GM12878 (cell line): ENCODE results near the gene ADAM15. TPM values are rescaled to one million over a fixed set of nuclear protein-coding genes. Genes with fewer than 3 reads are reported as not detected.

Source experiments
- ATAC-seq: fragments of 200-7000 bp; cut with Tn5 transposase; 3 replicates; pipeline ENCODE4 v1.9.1; 2020; ENCODE audit warnings: mild to moderate bottlenecking, moderate library complexity
- BruUV-seq: library from RNA; stranded (reverse); fragments of 400-500 nt; replicated peaks from 2 replicates; lab custom pipeline; 2021; lab: Mats Ljungman, UMichigan
- CTCF ChIA-PET: fragments of 300-600 bp; sonication (Branson Sonifier 250); formaldehyde crosslinking; extraction: SDS; loops from one replicate; lab custom pipeline; 2021; ENCODE audit warnings: inconsistent platforms; lab: Yijun Ruan, JAX
- POLR2A ChIA-PET: fragments of 350-600 bp; formaldehyde crosslinking; extraction: SDS; loops from one replicate; lab custom pipeline; 2021; ENCODE audit warnings: inconsistent platforms; lab: Charles Lee
- RAD21 ChIA-PET: fragments of 300-600 bp; sonication (Branson Sonifier 250); formaldehyde crosslinking; loops from one replicate; lab custom pipeline; 2023; ENCODE audit warnings: antibody characterized with exemption; ENCODE audit not compliant: unreplicated experiment; lab: Charles Lee
- SMC1A ChIA-PET: fragments of 300-600 bp; sonication (Branson Sonifier 250); formaldehyde crosslinking; loops from one replicate; lab custom pipeline; 2023; ENCODE audit not compliant: unreplicated experiment, uncharacterized antibody; lab: Charles Lee
- DNase-seq: peaks from one replicate; pipeline ENCODE4 v3.0.0-alpha.2; 2011; ENCODE audit warnings: low read depth, low spot score
- FAIRE-seq: peaks from 3 replicates; lab custom pipeline; 2011; peaks lifted over from hg19 to GRCh38; lab: Jason Lieb, UNC
- H2AFZ ChIP-seq: 2 replicates; pipeline ENCODE4 v1.6.0; 2011; ENCODE audit warnings: low read depth, low read length, control low read depth; ENCODE audit not compliant: control insufficient read depth
- H3K27ac ChIP-seq: 2 replicates; pipeline ENCODE4 v1.5.1; 2011; ENCODE audit warnings: control low read depth; ENCODE audit not compliant: control insufficient read depth, insufficient read depth
- H3K27me3 ChIP-seq, 2 experiments: replicated peaks in 1 of 2; 2 replicates each; pipeline versions ENCODE4 v1.6.0 to v1.6.1; 2011; ENCODE audit warnings: low read length in 1 of 2; ENCODE audit not compliant: control insufficient read depth in 2 of 2, insufficient read depth in 2 of 2
- H3K36me3 ChIP-seq, 2 experiments: 2 replicates each; pipeline ENCODE4 v1.5.1; 2011; ENCODE audit warnings: low read length in 1 of 2; ENCODE audit not compliant: control insufficient read depth in 2 of 2, insufficient read depth in 2 of 2
- H3K4me1 ChIP-seq: 2 replicates; pipeline ENCODE4 v1.6.1; 2011; ENCODE audit warnings: mild to moderate bottlenecking, low read length, moderate library complexity, mixed read lengths; ENCODE audit not compliant: control insufficient read depth, insufficient read depth
- H3K4me2 ChIP-seq: 2 replicates; pipeline ENCODE4 v1.6.0; 2011; ENCODE audit warnings: control low read depth; ENCODE audit not compliant: control insufficient read depth, insufficient read depth
- H3K4me3 ChIP-seq: fragments of 200-600 bp; sonication (generic); 2 replicates; pipeline ENCODE4 v1.5.1; 2016
- H3K79me2 ChIP-seq: 2 replicates; pipeline ENCODE4 v1.6.0; 2011; ENCODE audit warnings: low read length; ENCODE audit not compliant: control insufficient read depth, insufficient read depth
- H3K9ac ChIP-seq: 2 replicates; pipeline ENCODE4 v1.8.0; 2011; ENCODE audit warnings: low read length, control low read depth, mixed read lengths; ENCODE audit not compliant: control insufficient read depth, insufficient read depth
- H3K9me3 ChIP-seq: replicated peaks from 3 replicates; pipeline ENCODE4 v1.5.1; 2011; ENCODE audit warnings: mild to moderate bottlenecking, low read length; ENCODE audit not compliant: control insufficient read depth, insufficient read depth
- H4K20me1 ChIP-seq: 2 replicates; pipeline ENCODE4 v1.6.0; 2011; ENCODE audit not compliant: control insufficient read depth, insufficient read depth
- ASH2L ChIP-seq: fragments of 300-600, 200-600 bp; sonication (generic); IDR thresholded peaks from 2 replicates; pipeline ENCODE4 v1.6.1; 2017; ENCODE audit warnings: low read depth, mild to moderate bottlenecking, borderline replicate concordance
- BRCA1 ChIP-seq: IDR thresholded peaks from 2 replicates; pipeline ENCODE4 v1.6.1; 2011; ENCODE audit warnings: low read depth, low read length, improper control_type of control experiment
- CBFB ChIP-seq: IDR thresholded peaks from 2 replicates; pipeline ENCODE4 v1.6.1; 2016; ENCODE audit warnings: antibody characterized with exemption, low read depth
- CEBPB ChIP-seq, 2 experiments: fragments of 150-350 bp in 1 of 2; IDR thresholded peaks; 2 replicates each; pipeline ENCODE4 v1.6.1; 2012 to 2014; ENCODE audit warnings: low read depth in 2 of 2, low read length in 2 of 2, borderline replicate concordance in 1 of 2, inconsistent platforms in 1 of 2
- E2F4 ChIP-seq: IDR thresholded peaks from 2 replicates; pipeline ENCODE4 v1.6.1; 2012; ENCODE audit warnings: low read depth, low read length, improper control_type of control experiment
- GABPA ChIP-seq: IDR thresholded peaks from 2 replicates; pipeline ENCODE4 v1.6.1; 2014; ENCODE audit warnings: antibody characterized with exemption, low read depth, mild to moderate bottlenecking, inconsistent platforms
- MXI1 ChIP-seq: fragments of 150-350 bp; IDR thresholded peaks from 2 replicates; pipeline ENCODE4 v1.6.1; 2011; ENCODE audit warnings: low read depth, mild to moderate bottlenecking, inconsistent platforms, low read length, improper control_type of control experiment
- NR2C1 ChIP-seq: fragments of 450-650 bp; IDR thresholded peaks from 2 replicates; pipeline ENCODE4 v1.6.1; 2017; ENCODE audit warnings: antibody characterized with exemption, mild to moderate bottlenecking, moderate library complexity
- NRF1 ChIP-seq: conservative IDR thresholded peaks from 2 replicates; pipeline ENCODE4 v1.6.1; 2011; ENCODE audit warnings: mild to moderate bottlenecking, low read depth, low read length, improper control_type of control experiment
- RB1 ChIP-seq: fragments of 450-650 bp; formaldehyde crosslinking; IDR thresholded peaks from 2 replicates; pipeline ENCODE4 v1.6.1; 2017; ENCODE audit warnings: mild to moderate bottlenecking, borderline replicate concordance
- RUNX3 ChIP-seq: IDR thresholded peaks from 2 replicates; pipeline ENCODE4 v1.6.1; 2012; ENCODE audit warnings: low read length, inconsistent platforms
- SREBF2 ChIP-seq: IDR thresholded peaks from 2 replicates; pipeline ENCODE4 v1.6.1; 2012; ENCODE audit warnings: mild to moderate bottlenecking, low read length
- WGBS: methylation state at CpG from one replicate; pipeline ENCODE4 v1.1.6; 2016; ENCODE audit warnings: low lambda C conversion rate; ENCODE audit not compliant: insufficient replicate concordance, insufficient coverage; ENCODE audit errors: missing lambda C conversion rate; 5-methylcytosine and 5-hydroxymethylcytosine counted together
- in situ Hi-C: fragments of 300-500 bp; cut with MboI; formaldehyde crosslinking; loops from 9 replicates; pipeline ENCODE4 v1.14.3; 2018; ENCODE audit warnings: mixed read lengths
- intact Hi-C: fragments of 100-400 bp; cut with micrococcal nuclease; formaldehyde crosslinking; loops from one replicate; pipeline ENCODE4 v1.14.2; 2022; ENCODE audit not compliant: unreplicated experiment
- polyA plus RNA-seq, 11 experiments: library from polyadenylated mRNA; depleted of rRNA in 4 of 11; unstranded in 6 of 11; stranded (reverse) in 5 of 11; fragments of >200 nt; fragmentation: Nextera tagmentation in 4 of 11; fragmentation: Illumina TruSeq in 1 of 11; extraction: Ambion mirVana in 4 of 11; extraction: Trizol in 1 of 11; gene quantifications; 1 replicate in 1 of 11; 2 replicates in 10 of 11; pipeline versions ENCODE4 v1.2.1 to v1.2.3, GENCODE V29; 2011 to 2016; ENCODE audit warnings: inconsistent platforms in 2 of 11, missing spikeins in 2 of 11, low read depth in 1 of 11
- total RNA-seq, 4 experiments: library from RNA; depleted of rRNA in 3 of 4; stranded (reverse); fragments of >200 nt in 3 of 4; fragmentation: Illumina TruSeq in 1 of 4; extraction: Trizol in 1 of 4; gene quantifications; 2 replicates each; pipeline versions ENCODE4 v1.2.1 to v1.2.3, GENCODE V29; 2013 to 2021
- TF ChIP-seq, protein P1 (sequence below): fragments of 150-350 bp; IDR thresholded peaks from 2 replicates; pipeline ENCODE4 v1.6.1; 2016; ENCODE audit warnings: low read depth, low read length

The ADAM15 gene
- total and polyA plus RNA-seq, 10 of the 15 experiments (the other 5 are each of a cell fraction or from before 2014, with no cell fraction given), result 0.29 to 38.8 (median 14.7) TPM

DNA sequence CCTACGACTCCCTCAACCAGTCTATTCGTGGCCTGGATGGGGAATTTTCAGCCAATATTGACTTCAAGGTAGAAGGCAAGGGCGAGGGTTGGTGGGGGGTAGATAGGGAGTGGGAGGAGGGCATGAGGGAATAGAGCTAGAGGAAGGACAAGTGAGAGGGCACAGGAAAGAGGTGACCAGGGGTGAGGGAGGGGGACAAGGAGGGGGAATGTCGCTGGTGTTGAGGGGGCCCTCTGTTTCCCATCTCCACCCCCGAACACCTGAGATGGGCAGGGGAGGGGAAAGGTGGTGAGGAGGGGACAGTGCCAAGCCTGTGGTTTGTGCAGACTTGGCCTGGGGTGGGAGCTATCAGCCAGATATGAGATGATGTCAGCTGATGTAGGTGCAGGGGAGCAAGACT lies 8.3 kb upstream of the ADAM15 start:
- no TSS peak for BruUV-seq
- ChIA-PET SMC1A (interaction anchor here (1.7 kb wide), 1 partner anchor 42 kb away, joined by 5 read pairs; no protein-coding TSS in a partner anchor), POLR2A (no interaction called here), RAD21 (interaction anchor here (0.5 to 3.6 kb wide), 3 partner anchors 10 to 69 kb away, joined by 4 to 14 read pairs (median 5); no protein-coding TSS in a partner anchor), CTCF (interaction anchor here (1.4 to 3.9 kb wide), 6 partner anchors 8 to 43 kb away, joined by 3 to 30 read pairs (median 8); partner anchors contain the start of gene ADAM15)
- intact Hi-C loops, result no loop called here
- H3K36me3 ChIP-seq, result no peaks in the 10 kb centered on the region
- no peaks in the 10 kb centered on the region for H3K9me3 ChIP-seq
- no peak for FAIRE-seq
- in situ Hi-C loops, result no loop called here
- no peak overlapping the region for H3K27ac ChIP-seq
- no peak overlapping the region for H3K9ac ChIP-seq
- WGBS, result 42% methylated on average over 4 of the region's 5 CpGs
- ATAC-seq, result no peak
- peaks cover 5% of the 10 kb centered on the region in 2 experiments; a peak in 3 of 4 replicates for H3K27me3 ChIP-seq
- H2AFZ ChIP-seq, result no peak overlapping the region
- no peaks in the 10 kb centered on the region for H3K4me1 ChIP-seq
- no peaks in the 10 kb centered on the region for H3K79me2 ChIP-seq
- H3K4me3 ChIP-seq, result no peak overlapping the region
- no peak for DNase-seq
- TF ChIP-seq BRCA1, result no peak
- TF ChIP-seq GABPA, result no peak
- no peaks in the 10 kb centered on the region for H4K20me1 ChIP-seq
- H3K4me2 ChIP-seq, result no peak overlapping the region

DNA sequence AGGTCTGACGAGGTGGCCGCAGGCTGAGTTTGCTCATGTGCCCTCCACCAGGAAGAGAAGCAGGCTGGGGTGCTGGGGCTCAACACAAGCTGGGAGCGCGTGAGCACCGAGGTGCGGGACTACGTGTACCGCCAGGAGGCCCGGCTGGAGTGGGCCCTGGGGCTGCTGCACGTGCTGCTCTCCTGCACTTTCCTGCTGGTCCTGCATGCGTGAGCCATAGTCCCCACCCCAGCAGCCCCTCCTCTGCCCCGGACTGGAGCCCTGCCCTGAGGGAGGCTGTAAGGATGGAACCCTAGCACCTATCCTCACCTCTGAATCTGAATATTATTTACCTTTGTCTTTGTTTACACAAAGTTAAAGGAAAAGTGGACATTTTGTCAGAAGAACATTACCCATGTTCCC lies 7.8 kb upstream of the ADAM15 start:
- Histone ChIP-seq H3K9me3 (no peaks in the 10 kb centered on the region), H3K79me2 (no peaks in the 10 kb centered on the region), H3K36me3 (no peaks in the 10 kb centered on the region), H3K4me3 (no peak overlapping the region), H2AFZ (no peak overlapping the region), H3K4me1 (no peaks in the 10 kb centered on the region), H4K20me1 (no peaks in the 10 kb centered on the region), H3K4me2 (no peak overlapping the region), H3K27me3 (peaks cover 2 to 5% of the 10 kb centered on the region in 2 experiments; a peak in 3 of 4 replicates), H3K27ac (no peak overlapping the region), H3K9ac (no peak overlapping the region)
- CTCF ChIA-PET, result interaction anchor here (0.8 to 6.1 kb wide), 16 partner anchors 8 to 374 kb away, joined by 3 to 121 read pairs (median 4); partner anchors contain the start of gene ADAM15
- no TSS peak for BruUV-seq
- WGBS, result 54% methylated on average over 12 of the region's 12 CpGs
- FAIRE-seq, result no peak
- SMC1A ChIA-PET, result interaction anchor here (1.7 to 3.0 kb wide), 3 partner anchors 16 to 42 kb away, joined by 5 to 17 read pairs (median 13); no protein-coding TSS in a partner anchor
- ATAC-seq, result no peak
- in situ Hi-C loops (no loop called here), intact Hi-C loops (no loop called here)
- RAD21 ChIA-PET, result interaction anchor here (0.5 to 3.6 kb wide), 7 partner anchors 9 to 70 kb away, joined by 3 to 16 read pairs (median 5); no protein-coding TSS in a partner anchor
- POLR2A ChIA-PET, result interaction anchor here (0.5 to 1.8 kb wide), 5 partner anchors 8 to 42 kb away, joined by 3 to 4 read pairs (median 3); no protein-coding TSS in a partner anchor
- DNase-seq, result no peak
- no peak for TF ChIP-seq NRF1
- TF ChIP-seq CEBPB (IDR thresholded peaks at IDR 0.05; ENCODE audit: borderline replicate concordance in 1 of 2, low read depth in 2 of 2, low read length in 2 of 2), result no peak
- TF ChIP-seq, protein P1, sequence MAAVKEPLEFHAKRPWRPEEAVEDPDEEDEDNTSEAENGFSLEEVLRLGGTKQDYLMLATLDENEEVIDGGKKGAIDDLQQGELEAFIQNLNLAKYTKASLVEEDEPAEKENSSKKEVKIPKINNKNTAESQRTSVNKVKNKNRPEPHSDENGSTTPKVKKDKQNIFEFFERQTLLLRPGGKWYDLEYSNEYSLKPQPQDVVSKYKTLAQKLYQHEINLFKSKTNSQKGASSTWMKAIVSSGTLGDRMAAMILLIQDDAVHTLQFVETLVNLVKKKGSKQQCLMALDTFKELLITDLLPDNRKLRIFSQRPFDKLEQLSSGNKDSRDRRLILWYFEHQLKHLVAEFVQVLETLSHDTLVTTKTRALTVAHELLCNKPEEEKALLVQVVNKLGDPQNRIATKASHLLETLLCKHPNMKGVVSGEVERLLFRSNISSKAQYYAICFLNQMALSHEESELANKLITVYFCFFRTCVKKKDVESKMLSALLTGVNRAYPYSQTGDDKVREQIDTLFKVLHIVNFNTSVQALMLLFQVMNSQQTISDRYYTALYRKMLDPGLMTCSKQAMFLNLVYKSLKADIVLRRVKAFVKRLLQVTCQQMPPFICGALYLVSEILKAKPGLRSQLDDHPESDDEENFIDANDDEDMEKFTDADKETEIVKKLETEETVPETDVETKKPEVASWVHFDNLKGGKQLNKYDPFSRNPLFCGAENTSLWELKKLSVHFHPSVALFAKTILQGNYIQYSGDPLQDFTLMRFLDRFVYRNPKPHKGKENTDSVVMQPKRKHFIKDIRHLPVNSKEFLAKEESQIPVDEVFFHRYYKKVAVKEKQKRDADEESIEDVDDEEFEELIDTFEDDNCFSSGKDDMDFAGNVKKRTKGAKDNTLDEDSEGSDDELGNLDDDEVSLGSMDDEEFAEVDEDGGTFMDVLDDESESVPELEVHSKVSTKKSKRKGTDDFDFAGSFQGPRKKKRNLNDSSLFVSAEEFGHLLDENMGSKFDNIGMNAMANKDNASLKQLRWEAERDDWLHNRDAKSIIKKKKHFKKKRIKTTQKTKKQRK, result no peak
- no peak for TF ChIP-seq CBFB
- no peak for TF ChIP-seq RB1
- TF ChIP-seq SREBF2, result no peak
- no peak for TF ChIP-seq MXI1
- no peak for TF ChIP-seq ASH2L
- TF ChIP-seq E2F4, result no peak
- no peak for TF ChIP-seq RUNX3
- no peak for TF ChIP-seq NR2C1
